H9 (cell line): Measurements from ENCODE around the gene HS6ST2. TPM values are rescaled to one million over a fixed set of nuclear protein-coding genes. Genes with fewer than 3 reads are reported as not detected.

Experiments used
- DNase-seq: peaks from one replicate; pipeline ENCODE4 v3.0.0-alpha.2; 2017
- H2AFZ ChIP-seq: one replicate; pipeline ENCODE4 v1.6.1; 2013; ENCODE audit warnings: mild to moderate bottlenecking, low read length, control low read depth, moderate library complexity
- H2AK5ac ChIP-seq: 2 replicates; pipeline ENCODE4 v1.6.1; 2013; ENCODE audit warnings: low read length, control low read depth, mixed read lengths; ENCODE audit not compliant: insufficient read length
- H2BK120ac ChIP-seq: one replicate; pipeline ENCODE4 v1.6.1; 2013; ENCODE audit warnings: low read depth, mild to moderate bottlenecking, low read length, control low read depth, inconsistent platforms; ENCODE audit not compliant: poor library complexity, severe bottlenecking
- H2BK12ac ChIP-seq: 2 replicates; pipeline ENCODE4 v1.6.1; 2013; ENCODE audit warnings: low read length, control low read depth, mixed read lengths, low read depth; ENCODE audit not compliant: insufficient read length
- H2BK15ac ChIP-seq: 2 replicates; pipeline ENCODE4 v1.6.1; 2013; ENCODE audit warnings: low read depth, low read length, control low read depth
- H2BK20ac ChIP-seq: one replicate; pipeline ENCODE4 v1.6.1; 2013; ENCODE audit warnings: low read depth, mild to moderate bottlenecking, low read length, control low read depth, inconsistent platforms; ENCODE audit not compliant: poor library complexity, severe bottlenecking
- H2BK5ac ChIP-seq: 2 replicates; pipeline ENCODE4 v1.6.1; 2013; ENCODE audit warnings: low read length, control low read depth, mixed read lengths; ENCODE audit not compliant: insufficient read length
- H3K14ac ChIP-seq: 2 replicates; pipeline ENCODE4 v1.6.1; 2013; ENCODE audit warnings: low read length, control low read depth; ENCODE audit not compliant: insufficient read depth
- H3K18ac ChIP-seq: 2 replicates; pipeline ENCODE4 v1.6.1; 2013; ENCODE audit warnings: low read depth, mild to moderate bottlenecking, mixed read lengths, low read length, control low read depth; ENCODE audit not compliant: insufficient read length
- H3K23ac ChIP-seq: 2 replicates; pipeline ENCODE4 v1.6.1; 2013; ENCODE audit warnings: low read length, control low read depth, mixed read lengths, low read depth; ENCODE audit not compliant: insufficient read length
- H3K23me2 ChIP-seq: 2 replicates; pipeline ENCODE4 v1.6.1; 2013; ENCODE audit warnings: low read depth, mild to moderate bottlenecking, mixed read lengths, low read length, control low read depth; ENCODE audit not compliant: insufficient read length, poor library complexity, severe bottlenecking
- H3K27ac ChIP-seq: 2 replicates; pipeline ENCODE4 v1.5.1; 2013; ENCODE audit warnings: low read length, control low read depth, mixed read lengths, low read depth; ENCODE audit not compliant: insufficient read length
- H3K27me3 ChIP-seq: 2 replicates; pipeline ENCODE4 v1.6.1; 2013; ENCODE audit warnings: low read length, control low read depth, inconsistent platforms; ENCODE audit not compliant: insufficient read depth
- H3K4ac ChIP-seq: 2 replicates; pipeline ENCODE4 v1.6.1; 2013; ENCODE audit warnings: low read depth, mild to moderate bottlenecking, control low read depth, inconsistent platforms, low read length, moderate library complexity
- H3K4me1 ChIP-seq: 2 replicates; pipeline ENCODE4 v1.6.1; 2013; ENCODE audit warnings: low read length, control low read depth, inconsistent platforms; ENCODE audit not compliant: insufficient read depth
- H3K4me2 ChIP-seq: 2 replicates; pipeline ENCODE4 v1.6.1; 2013; ENCODE audit warnings: low read length, control low read depth, mixed read lengths; ENCODE audit not compliant: insufficient read length, insufficient read depth
- H3K56ac ChIP-seq: 2 replicates; pipeline ENCODE4 v1.6.1; 2013; ENCODE audit warnings: low read depth, mild to moderate bottlenecking, mixed read lengths, low read length, control low read depth; ENCODE audit not compliant: insufficient read length
- H3K79me1 ChIP-seq: 2 replicates; pipeline ENCODE4 v1.6.1; 2013; ENCODE audit warnings: low read depth, mild to moderate bottlenecking, moderate library complexity, low read length, control low read depth, inconsistent platforms; ENCODE audit not compliant: insufficient read depth, poor library complexity, severe bottlenecking
- H3K79me2 ChIP-seq: 2 replicates; pipeline ENCODE4 v1.6.1; 2013; ENCODE audit warnings: low read length, control low read depth, inconsistent platforms; ENCODE audit not compliant: insufficient read depth
- H3K9ac ChIP-seq: 2 replicates; pipeline ENCODE4 v1.6.1; 2013; ENCODE audit warnings: low read length, control low read depth, mixed read lengths; ENCODE audit not compliant: insufficient read length; ENCODE audit errors: extremely low read depth
- H3K9me3 ChIP-seq: one replicate; pipeline ENCODE4 v1.6.1; 2013; ENCODE audit warnings: low read depth, low read length, inconsistent platforms; ENCODE audit not compliant: control insufficient read depth
- H3T11ph ChIP-seq: one replicate; pipeline ENCODE4 v1.6.1; 2013; ENCODE audit warnings: mild to moderate bottlenecking, low read length, control low read depth, inconsistent platforms
- H4K20me1 ChIP-seq: one replicate; pipeline ENCODE4 v1.6.1; 2013; ENCODE audit not compliant: control insufficient read depth, insufficient read length, insufficient read depth
- H4K5ac ChIP-seq: 2 replicates; pipeline ENCODE4 v1.6.1; 2013; ENCODE audit warnings: low read depth, mild to moderate bottlenecking, mixed read lengths, low read length, control low read depth; ENCODE audit not compliant: insufficient read length
- H4K8ac ChIP-seq: replicated peaks from 2 replicates; pipeline ENCODE4 v1.6.1; 2013; ENCODE audit warnings: low read length, control low read depth, mixed read lengths, low read depth; ENCODE audit not compliant: insufficient read length
- H4K91ac ChIP-seq: 2 replicates; pipeline ENCODE4 v1.6.1; 2013; ENCODE audit warnings: low read depth, mild to moderate bottlenecking, moderate library complexity, mixed read lengths, low read length, control low read depth; ENCODE audit not compliant: insufficient read length
- H3K27ac Mint-ChIP-seq, 3 experiments: 2 replicates in 2 of 3; 3 replicates in 1 of 3; pipeline ENCODE4 v1.8.0; 2020 to 2021; ENCODE audit warnings: mixed read lengths in 3 of 3, mild to moderate bottlenecking in 1 of 3, moderate library complexity in 1 of 3
- H3K27me3 Mint-ChIP-seq: 2 replicates; pipeline ENCODE4 v1.8.0; 2021; ENCODE audit warnings: low read depth, mild to moderate bottlenecking, moderate library complexity, mixed read lengths
- H3K36me3 Mint-ChIP-seq, 3 experiments: 2 replicates in 2 of 3; 3 replicates in 1 of 3; pipeline ENCODE4 v1.8.0; 2020 to 2021; ENCODE audit warnings: low read depth in 3 of 3, mixed read lengths in 3 of 3; ENCODE audit not compliant: insufficient read depth in 1 of 3
- H3K4me1 Mint-ChIP-seq, 2 experiments: 2 replicates each; pipeline ENCODE4 v1.8.0; 2020; ENCODE audit warnings: mixed read lengths in 2 of 2
- H3K4me3 Mint-ChIP-seq, 2 experiments: 2 replicates in 1 of 2; 3 replicates in 1 of 2; pipeline ENCODE4 v1.8.0; 2020 to 2021; ENCODE audit warnings: mild to moderate bottlenecking in 2 of 2, mixed read lengths in 2 of 2, moderate library complexity in 1 of 2
- H3K9me3 Mint-ChIP-seq, 2 experiments: 2 replicates in 1 of 2; 3 replicates in 1 of 2; pipeline ENCODE4 v1.8.0; 2020; ENCODE audit warnings: mild to moderate bottlenecking in 2 of 2, mixed read lengths in 2 of 2, moderate library complexity in 1 of 2
- CTCF ChIP-seq: fragments of 200-600 bp; sonication (generic); conservative IDR thresholded peaks from 3 replicates; pipeline ENCODE4 v1.8.0; 2021; ENCODE audit warnings: antibody characterized with exemption, mild to moderate bottlenecking
- WGBS: extraction: QIAGEN DNeasy Blood & Tissue Kit; methylation state at CpG from one replicate; pipeline ENCODE4 v1.1.7; 2013; ENCODE audit warnings: missing lambda C conversion rate, low lambda C conversion rate, mixed read lengths; ENCODE audit not compliant: insufficient read length; ENCODE audit errors: extremely low coverage; 5-methylcytosine and 5-hydroxymethylcytosine counted together
- total RNA-seq: library from RNA; stranded (reverse); gene quantifications from 2 replicates; pipeline ENCODE4 v1.2.1, GENCODE V29; 2021

The HS6ST2 gene
- total RNA-seq, 1 experiment from 2014 or later = 4.8 TPM

- no peak for DNase-seq
- Histone ChIP-seq H3K79me1 (no peaks in the 10 kb centered on the region), H4K20me1 (no peaks in the 10 kb centered on the region), H3K23ac (no peak overlapping the region), H2AFZ (no peak overlapping the region), H3K4me1 (no peaks in the 10 kb centered on the region), H2BK15ac (no peak overlapping the region), H3K18ac (no peak overlapping the region), H3K4ac (no peak overlapping the region), H2AK5ac (no peak overlapping the region), H3K14ac (no peak overlapping the region), H3K9me3 (no peaks in the 10 kb centered on the region), H3K23me2 (no peaks in the 10 kb centered on the region), H3K4me2 (no peak overlapping the region), H3K79me2 (no peaks in the 10 kb centered on the region), H3K27ac (no peak overlapping the region), H3T11ph (no peak overlapping the region), H2BK120ac (no peak overlapping the region), H2BK20ac (no peak overlapping the region), H3K56ac (no peak overlapping the region), H3K9ac (no peak overlapping the region), H2BK12ac (no peak overlapping the region), H4K91ac (no peak overlapping the region), H2BK5ac (no peak overlapping the region), H4K5ac (no peak overlapping the region), H4K8ac (no peak overlapping the region), H3K27me3 (no peaks in the 10 kb centered on the region)
- Mint-ChIP-seq H3K4me3 (no peak overlapping the region), H3K27ac (no peak overlapping the region), H3K9me3 (peaks cover 8 to 16% of the 10 kb centered on the region in 2 experiments), H3K4me1 (0 out of 4 replicates have a peak, but pooled peaks cover 0 to 4% of the 10 kb centered on the region in 2 experiments), H3K36me3 (peaks cover 6 to 21% (median 7%) of the 10 kb centered on the region in 3 experiments; a peak in 6 of 7 replicates), H3K27me3 (no peaks in the 10 kb centered on the region; the same call in 1 of the 2 replicates)
- no peak for TF ChIP-seq CTCF
- no CpG with 5 or more reads among the region's 4 CpGs for WGBS
Measured at GRCh38 chrX:132909643-132910042, 48.8 kb downstream of the HS6ST2 start.
